Left lung (tissue), 10 donors: ENCODE measurements around the gene SIRT3. TPM values are rescaled to one million over a fixed set of nuclear protein-coding genes. Genes with fewer than 3 reads are reported as not detected.

Source experiments
- ATAC-seq: fragments of 200-7000 bp; cut with Tn5 transposase; one replicate; pipeline ENCODE4 v1.9.1; 2020; ENCODE audit warnings: moderate library complexity
- DNase-seq, 4 donors: peaks; one replicate each; pipeline ENCODE4 v3.0.0-alpha.2; 2013 to 2020
- H3K27ac ChIP-seq, 2 donors: fragments of 200-600 bp; sonication (generic) in 1 of 2; one replicate each; pipeline versions ENCODE4 v1.5.0 to v1.8.0; 2020 to 2021
- H3K27me3 ChIP-seq, 2 donors: fragments of 200-600 bp; sonication (generic) in 1 of 2; one replicate each; pipeline versions ENCODE4 v1.5.0 to v1.8.0; 2020 to 2021
- H3K36me3 ChIP-seq, 2 donors: fragments of 200-600 bp; sonication (generic) in 1 of 2; one replicate each; pipeline versions ENCODE4 v1.5.0 to v1.8.0; 2020 to 2021
- H3K4me1 ChIP-seq, 2 donors: fragments of 200-600 bp; one replicate each; pipeline ENCODE4 v1.8.0; 2021
- H3K4me3 ChIP-seq, 2 donors: fragments of 200-600 bp; sonication (generic) in 1 of 2; one replicate each; pipeline versions ENCODE4 v1.5.0 to v1.8.0; 2020 to 2021; ENCODE audit warnings: mild to moderate bottlenecking in 1 of 2
- H3K9me3 ChIP-seq, 2 donors: fragments of 200-600 bp; sonication (generic) in 1 of 2; one replicate each; pipeline versions ENCODE4 v1.5.0 to v1.8.0; 2020 to 2021
- CTCF ChIP-seq, 2 donors: fragments of 200-600 bp; sonication (generic) in 1 of 2; IDR thresholded peaks; one replicate each; pipeline versions ENCODE4 v1.5.0 to v1.8.0; 2021; ENCODE audit warnings: antibody characterized with exemption in 2 of 2
- intact Hi-C, 2 donors: fragments of 100-400 bp; cut with DNase I; formaldehyde crosslinking; loops; one replicate each; pipeline versions ENCODE4 v1.11.2 to v1.14.2; 2022
- polyA plus RNA-seq, 6 donors: library from polyadenylated mRNA; unstranded; fragments of 120-200 nt; gene quantifications; one replicate each; pipeline ENCODE4 v1.2.1, GENCODE V29; 2013; ENCODE audit not compliant: insufficient read length in 6 of 6
- total RNA-seq, 2 donors: library from RNA; stranded (reverse); fragmentation: NEBNext Ultra II Directional; extraction: Animal tissue kit (Norgen Biotek cat#: 25700); gene quantifications; one replicate each; pipeline ENCODE4 v1.2.1, GENCODE V29; 2021
- donor health status: DM: no; HTN: yes; CAD: no.
- donor health status: DM: no; HTN: no; CAD: no.

SIRT3 gene
- total and polyA plus RNA-seq, 8 donors: 13.5 to 36.6 (median 29.8) TPM

GRCh38 chr11:205221-206001, 30.7 kb downstream of the SIRT3 start:
- Histone ChIP-seq H3K27ac (no peak overlapping the region), H3K4me1 (peaks cover 23 to 71% of the 10 kb centered on the region in 2 donors), H3K4me3 (peak overlapping the region in 1 of 2 donors; percentile 97), H3K9me3 (no peaks in the 10 kb centered on the region), H3K27me3 (no peaks in the 10 kb centered on the region), H3K36me3 (peaks cover 0 to 53% of the 10 kb centered on the region in 2 donors)
- intact Hi-C loops: no loop called here
- DNase-seq (no peak), ATAC-seq (no peak)
- TF ChIP-seq CTCF (IDR thresholded peaks at IDR 0.05): no peak

- intact Hi-C loops: no loop called here
- H3K27ac ChIP-seq: no peak overlapping the region
- H3K36me3 ChIP-seq: peaks cover 0 to 46% of the 10 kb centered on the region in 2 donors
Measured at GRCh38 chr11:204587-205109, 31.5 kb downstream of the SIRT3 start.

GRCh38 chr11:203945-204586, 32.1 kb downstream of the SIRT3 start:
- no peak overlapping the region for H3K27ac ChIP-seq
- no peaks in the 10 kb centered on the region for H3K27me3 ChIP-seq
- intact Hi-C loops: no loop called here
- ATAC-seq (no peak), DNase-seq (no peak)
- H3K9me3 ChIP-seq: no peaks in the 10 kb centered on the region
- no peak overlapping the region for H3K4me3 ChIP-seq
- H3K4me1 ChIP-seq: peaks cover 10 to 57% of the 10 kb centered on the region in 2 donors
- peaks cover 0 to 43% of the 10 kb centered on the region in 2 donors for H3K36me3 ChIP-seq
- no peak for TF ChIP-seq CTCF (IDR thresholded peaks at IDR 0.05)

More at GRCh38 chr11:204587-205109, 31.5 kb downstream of the SIRT3 start:
- DNase-seq: no peak
- Histone ChIP-seq H3K4me1 (peaks cover 16 to 63% of the 10 kb centered on the region in 2 donors), H3K9me3 (no peaks in the 10 kb centered on the region), H3K4me3 (no peak overlapping the region), H3K27me3 (no peaks in the 10 kb centered on the region)
- TF ChIP-seq CTCF (IDR thresholded peaks at IDR 0.05): no peak
- ATAC-seq: no peak

DNA sequence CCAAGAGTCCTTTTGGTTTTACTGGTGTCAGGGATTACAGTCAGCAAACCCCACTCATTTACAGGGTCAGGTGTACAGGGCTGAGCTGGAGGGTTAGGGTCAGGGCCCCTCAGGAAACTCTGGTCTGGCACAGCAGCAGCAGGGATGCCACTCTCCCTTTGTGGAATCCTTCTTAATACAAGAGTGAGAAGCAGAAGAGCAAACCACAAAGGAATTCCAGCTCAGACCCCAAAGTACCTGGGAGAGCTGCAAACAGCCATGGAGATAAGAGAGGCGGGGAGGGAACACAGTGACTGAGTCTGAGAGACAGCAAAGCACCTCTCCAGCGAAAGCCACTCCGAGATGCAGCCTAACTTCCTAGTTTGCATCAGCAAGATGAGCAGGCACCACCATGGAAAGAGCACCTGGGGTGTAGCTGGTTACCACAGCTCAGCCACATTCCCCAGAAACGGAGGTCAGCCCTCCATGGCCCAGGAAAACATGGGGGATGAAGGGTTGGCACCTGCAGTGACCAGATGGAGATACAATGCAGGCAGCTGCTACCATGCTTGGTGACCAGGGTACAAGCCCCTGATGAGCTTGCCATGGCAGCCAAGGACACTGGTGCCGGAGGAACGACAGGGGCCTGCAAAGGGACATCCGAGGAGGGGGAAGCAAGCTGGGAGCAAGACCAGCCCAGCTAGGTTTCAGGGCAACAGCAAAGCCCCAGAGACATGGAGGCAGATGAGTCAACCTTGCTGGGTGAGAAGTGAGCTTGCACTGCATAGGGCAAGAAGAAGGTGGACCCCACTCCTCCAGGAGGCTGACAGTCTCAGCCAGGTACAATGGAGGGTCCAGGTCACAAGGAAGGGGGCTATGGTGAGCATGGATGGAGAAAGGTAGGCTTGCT, 32.8 kb downstream of the SIRT3 start:
- ATAC-seq (no peak), DNase-seq (no peak)
- TF ChIP-seq CTCF (IDR thresholded peaks at IDR 0.05): no peak
- intact Hi-C loops: no loop called here
- Histone ChIP-seq H3K27ac (no peak overlapping the region), H3K27me3 (no peaks in the 10 kb centered on the region), H3K4me3 (no peak overlapping the region), H3K4me1 (peaks cover 9 to 56% of the 10 kb centered on the region in 2 donors), H3K36me3 (peaks cover 0 to 43% of the 10 kb centered on the region in 2 donors), H3K9me3 (no peaks in the 10 kb centered on the region)
